ENCODE measurements around the gene ERH. TPM values are rescaled to one million over a fixed set of nuclear protein-coding genes. Genes with fewer than 3 reads are reported as not detected.

The ERH gene
- total RNA-seq, 2 donors from 2014 or later, result 296 to 371 TPM

- H3K27ac Mint-ChIP-seq, result no peak overlapping the region
- no peaks in the 10 kb centered on the region for H3K9me3 Mint-ChIP-seq
- no peak for ATAC-seq
- peaks cover 0 to under 1% of the 10 kb centered on the region in 2 donors for H3K36me3 Mint-ChIP-seq
- DNase-seq (ENCODE audit: low spot score in 2 of 2), result no peak
Observed at GRCh38 chr14:69366761-69367160, 31.3 kb downstream of the ERH start.

GRCh38 chr14:69366069-69366468 is 32.0 kb downstream of the ERH start:
- ATAC-seq, result no peak
- no peak overlapping the region for H3K27ac Mint-ChIP-seq
- H3K36me3 Mint-ChIP-seq, result no peaks in the 10 kb centered on the region
- no peak for DNase-seq (ENCODE audit: low spot score in 2 of 2)
- H3K9me3 Mint-ChIP-seq, result no peaks in the 10 kb centered on the region

GRCh38 chr14:69364378-69364777 is 33.7 kb downstream of the ERH start:
- ATAC-seq (no peak), DNase-seq (ENCODE audit: low spot score in 2 of 2) (no peak)
- no peaks in the 10 kb centered on the region for H3K9me3 Mint-ChIP-seq
- H3K27ac Mint-ChIP-seq, result no peak overlapping the region
- H3K36me3 Mint-ChIP-seq, result no peaks in the 10 kb centered on the region

- Mint-ChIP-seq H3K27ac (no peak overlapping the region), H3K36me3 (no peaks in the 10 kb centered on the region), H3K9me3 (no peaks in the 10 kb centered on the region)
- ATAC-seq (no peak), DNase-seq (ENCODE audit: low spot score in 2 of 2) (no peak)
Observed at GRCh38 chr14:69363964-69364363, 34.1 kb downstream of the ERH start.

- Mint-ChIP-seq H3K27ac (no peak overlapping the region), H3K36me3 (no peaks in the 10 kb centered on the region), H3K9me3 (no peaks in the 10 kb centered on the region)
- ATAC-seq, result no peak
- DNase-seq (ENCODE audit: low spot score in 2 of 2), result no peak
Observed at GRCh38 chr14:69363055-69363454, 35.0 kb downstream of the ERH start.

GRCh38 chr14:69360438-69361108 is 37.5 kb downstream of the ERH start:
- peak in 1 of 2 donors; percentile 7 for ATAC-seq
- Mint-ChIP-seq H3K36me3 (no peaks in the 10 kb centered on the region), H3K9me3 (no peaks in the 10 kb centered on the region), H3K27ac (peak overlapping the region in 1 of 2 donors; percentile 22)
- no peak for DNase-seq (ENCODE audit: low spot score in 2 of 2)

- no peaks in the 10 kb centered on the region for H3K36me3 Mint-ChIP-seq
- ATAC-seq, result no peak
- peak overlapping the region; percentile 9 to 12 for H3K27ac Mint-ChIP-seq
- no peak for DNase-seq (ENCODE audit: low spot score in 2 of 2)
- no peaks in the 10 kb centered on the region for H3K9me3 Mint-ChIP-seq
Observed at GRCh38 chr14:69358966-69359365, 39.1 kb downstream of the ERH start.

GRCh38 chr14:69358233-69358963 is 39.7 kb downstream of the ERH start:
- DNase-seq (ENCODE audit: low spot score in 2 of 2) (peak; percentile 35 to 68), ATAC-seq (peak; percentile 85 to 92)
- H3K36me3 Mint-ChIP-seq, result no peaks in the 10 kb centered on the region
- H3K27ac Mint-ChIP-seq, result peak overlapping the region; percentile 12 to 50
- H3K9me3 Mint-ChIP-seq, result no peaks in the 10 kb centered on the region

GRCh38 chr14:69357544-69358200 is 40.4 kb downstream of the ERH start:
- DNase-seq (ENCODE audit: low spot score in 2 of 2), result no peak
- Mint-ChIP-seq H3K27ac (peak overlapping the region; percentile 12 to 50), H3K9me3 (no peaks in the 10 kb centered on the region), H3K36me3 (no peaks in the 10 kb centered on the region)
- no peak for ATAC-seq

- Mint-ChIP-seq H3K27ac (no peak overlapping the region), H3K36me3 (no peaks in the 10 kb centered on the region), H3K9me3 (no peaks in the 10 kb centered on the region)
- DNase-seq (ENCODE audit: low spot score in 2 of 2) (no peak), ATAC-seq (no peak)
Observed at GRCh38 chr14:69356903-69357543, 41.1 kb downstream of the ERH start.

GRCh38 chr14:69355607-69356281 is 42.4 kb downstream of the ERH start:
- ATAC-seq, result no peak
- Mint-ChIP-seq H3K36me3 (no peaks in the 10 kb centered on the region), H3K27ac (peak overlapping the region in 1 of 2 donors; percentile 87), H3K9me3 (no peaks in the 10 kb centered on the region)
- no peak for DNase-seq (ENCODE audit: low spot score in 2 of 2)

GRCh38 chr14:69355154-69355597 is 42.9 kb downstream of the ERH start:
- DNase-seq (ENCODE audit: low spot score in 2 of 2) (no peak), ATAC-seq (no peak)
- Mint-ChIP-seq H3K27ac (peak overlapping the region; percentile 88 to 93), H3K9me3 (no peaks in the 10 kb centered on the region), H3K36me3 (no peaks in the 10 kb centered on the region)

- peak; percentile 62 to 75 for ATAC-seq
- Mint-ChIP-seq H3K9me3 (no peaks in the 10 kb centered on the region), H3K27ac (peak overlapping the region; percentile 88 to 93), H3K36me3 (no peaks in the 10 kb centered on the region)
- peak in 1 of 2 donors; percentile 74 for DNase-seq (ENCODE audit: low spot score in 2 of 2)
Observed at GRCh38 chr14:69354383-69355153, 43.5 kb downstream of the ERH start.

- Mint-ChIP-seq H3K27ac (no peak overlapping the region), H3K9me3 (no peaks in the 10 kb centered on the region), H3K36me3 (no peaks in the 10 kb centered on the region)
- DNase-seq (ENCODE audit: low spot score in 2 of 2), result no peak
- ATAC-seq, result no peak
Observed at GRCh38 chr14:69353168-69353567, 44.9 kb downstream of the ERH start.

- no peak for ATAC-seq
- no peaks in the 10 kb centered on the region for H3K9me3 Mint-ChIP-seq
- no peak overlapping the region for H3K27ac Mint-ChIP-seq
- no peak for DNase-seq (ENCODE audit: low spot score in 2 of 2)
- no peaks in the 10 kb centered on the region for H3K36me3 Mint-ChIP-seq
Observed at GRCh38 chr14:69351911-69352310, 46.2 kb downstream of the ERH start.

- Mint-ChIP-seq H3K36me3 (no peaks in the 10 kb centered on the region), H3K9me3 (no peaks in the 10 kb centered on the region), H3K27ac (peak overlapping the region in 1 of 2 donors; percentile 44)
- ATAC-seq (no peak), DNase-seq (ENCODE audit: low spot score in 2 of 2) (no peak)
Observed at GRCh38 chr14:69351385-69351784, 46.7 kb downstream of the ERH start.
